ENCODE results near the gene KIF2A.

The KIF2A gene

DNA sequence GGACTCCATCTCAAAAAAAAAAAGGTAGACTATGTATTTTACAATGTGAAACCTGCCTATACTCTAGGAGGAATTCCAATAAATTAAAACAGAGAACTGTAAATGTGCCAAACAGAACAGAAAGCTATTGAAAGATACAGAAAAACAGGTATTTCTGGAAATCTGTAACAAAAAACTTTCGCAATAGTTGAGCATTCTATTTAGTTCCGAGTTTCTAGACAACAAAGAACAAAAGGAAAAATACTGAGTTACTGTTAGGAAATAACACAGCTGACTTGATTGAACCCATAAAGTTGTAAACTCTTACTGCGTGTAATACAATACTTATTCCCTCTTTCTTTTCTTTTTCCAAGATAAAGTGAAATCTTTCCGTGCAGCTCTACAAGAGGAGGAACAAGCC is 79.1 kb downstream of the KIF2A start:
- no peak for DNase-seq (ENCODE audit: low spot score)

DNA sequence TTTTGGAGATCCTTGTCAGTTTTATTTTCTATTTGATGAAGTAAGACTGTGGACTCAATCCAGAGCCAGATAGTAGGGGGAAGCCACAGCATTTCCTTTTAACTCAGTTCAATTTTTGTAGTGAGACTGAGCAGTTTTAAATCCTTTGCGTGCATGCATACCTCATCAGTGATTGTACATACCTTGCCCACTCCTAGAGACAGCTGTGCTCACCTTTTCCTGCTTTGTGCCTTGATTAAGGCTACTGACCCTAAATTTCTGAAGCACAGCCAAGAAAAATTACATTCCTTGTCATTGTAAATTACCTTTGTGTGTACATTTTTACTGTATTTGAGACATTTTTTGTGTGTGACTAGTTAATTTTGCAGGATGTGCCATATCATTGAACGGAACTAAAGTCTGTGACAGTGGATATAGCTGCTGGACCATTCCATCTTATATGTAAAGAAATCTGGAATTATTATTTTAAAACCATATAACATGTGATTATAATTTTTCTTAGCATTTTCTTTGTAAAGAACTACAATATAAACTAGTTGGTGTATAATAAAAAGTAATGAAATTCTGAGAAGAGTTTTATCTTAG is 79.9 kb downstream of the KIF2A start:
- DNase-seq (ENCODE audit: low spot score): no peak

DNA sequence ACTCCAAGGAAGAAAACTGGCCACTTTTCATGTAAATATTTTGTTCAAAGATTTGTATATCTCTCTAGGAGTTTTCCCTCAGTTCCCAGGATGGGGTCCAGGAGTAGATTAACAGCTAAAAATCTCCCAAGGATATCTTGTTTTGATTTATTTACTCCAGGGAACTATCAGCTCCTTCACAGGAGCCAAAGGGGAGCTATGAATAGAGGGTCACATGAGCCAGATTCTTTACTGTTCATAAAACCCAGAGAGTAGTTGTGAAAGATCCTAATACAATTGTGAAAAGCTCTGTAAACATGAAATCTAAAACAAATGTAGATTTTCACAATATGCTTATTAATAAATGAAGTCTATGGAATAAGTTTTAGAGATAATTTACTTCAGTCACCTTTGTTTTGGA is 80.8 kb downstream of the KIF2A start:
- no peak for DNase-seq (ENCODE audit: low spot score)

GRCh38 chr5:62395210-62395950 is 89.4 kb downstream of the KIF2A start:
- DNase-seq (ENCODE audit: low spot score): no peak

DNA sequence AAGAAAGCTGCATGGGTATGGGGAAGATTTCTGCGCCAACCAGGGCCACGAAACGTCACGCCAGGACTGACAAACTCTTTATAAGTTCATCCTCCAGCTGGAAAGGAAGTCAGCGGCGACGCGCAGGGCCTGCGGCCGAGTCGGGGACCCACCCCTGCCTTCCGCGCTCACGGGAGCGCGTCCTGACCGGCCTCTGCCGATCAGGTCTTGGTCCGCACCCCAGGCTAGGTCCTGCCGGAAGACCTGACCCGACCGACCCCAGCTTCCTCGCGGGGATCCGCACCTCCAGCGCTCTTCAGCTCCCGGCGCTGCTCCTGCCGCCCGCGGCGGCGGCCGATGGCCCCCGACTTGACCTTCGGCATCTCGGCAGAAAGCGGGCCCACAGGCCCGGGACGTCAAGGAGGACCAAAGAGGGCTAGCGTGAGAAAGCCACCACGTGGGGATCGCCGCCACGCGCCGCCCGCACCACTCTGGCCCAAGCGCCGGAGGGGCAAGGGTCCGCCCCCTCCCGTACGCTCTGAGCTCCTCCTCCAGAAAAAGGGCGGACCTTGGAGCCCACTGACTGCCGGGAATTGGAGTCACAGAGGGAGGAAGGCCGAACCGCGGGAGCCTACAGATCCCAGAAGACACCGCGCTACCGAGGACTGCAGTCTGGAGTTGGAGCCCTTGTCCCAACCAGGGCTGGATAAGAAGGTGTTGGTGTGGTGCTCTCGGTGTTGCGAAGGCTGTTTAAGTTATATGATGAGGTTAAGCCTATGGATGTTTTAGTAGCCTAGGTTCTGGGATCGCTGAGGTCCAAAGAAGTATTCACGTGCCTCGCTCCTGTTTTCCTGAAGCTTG is 97.6 kb downstream of the KIF2A start, which contains the start of gene DIMT1:
Gene DIMT1 (minus strand): TSS at position 495 of the 840 bp plus-strand sequence. CDS start 133 bp downstream, at position 362.
- DNase-seq (ENCODE audit: low spot score): peak; percentile 99

GRCh38 chr5:62412549-62413329 is 106.7 kb downstream of the KIF2A start, which contains the start of gene IPO11:
Gene IPO11 (plus strand): TSS chr5:62412763. CDS start chr5:62437280, 24,517 bp downstream.
- DNase-seq (ENCODE audit: low spot score): peak; percentile 100

DNA sequence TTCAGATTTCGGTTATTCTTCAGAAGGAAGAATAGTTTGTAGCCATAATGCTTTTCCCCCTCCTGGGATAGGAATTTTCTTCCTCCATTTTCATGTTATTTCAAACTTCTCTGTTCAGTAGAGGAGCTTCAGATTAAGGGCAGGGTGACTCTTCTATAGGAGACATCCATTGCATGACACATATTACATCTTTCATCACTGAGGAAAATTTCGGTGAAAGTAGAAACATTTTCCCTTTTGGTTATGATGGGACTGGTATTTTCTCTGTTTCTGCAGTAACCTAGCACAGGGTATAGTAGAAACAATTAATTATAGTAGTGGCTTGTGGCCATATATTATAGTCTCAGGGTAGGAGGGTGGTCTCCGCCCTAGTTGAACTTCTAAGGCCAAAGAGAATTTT is 107.7 kb downstream of the KIF2A start:
- DNase-seq (ENCODE audit: low spot score): no peak

DNA sequence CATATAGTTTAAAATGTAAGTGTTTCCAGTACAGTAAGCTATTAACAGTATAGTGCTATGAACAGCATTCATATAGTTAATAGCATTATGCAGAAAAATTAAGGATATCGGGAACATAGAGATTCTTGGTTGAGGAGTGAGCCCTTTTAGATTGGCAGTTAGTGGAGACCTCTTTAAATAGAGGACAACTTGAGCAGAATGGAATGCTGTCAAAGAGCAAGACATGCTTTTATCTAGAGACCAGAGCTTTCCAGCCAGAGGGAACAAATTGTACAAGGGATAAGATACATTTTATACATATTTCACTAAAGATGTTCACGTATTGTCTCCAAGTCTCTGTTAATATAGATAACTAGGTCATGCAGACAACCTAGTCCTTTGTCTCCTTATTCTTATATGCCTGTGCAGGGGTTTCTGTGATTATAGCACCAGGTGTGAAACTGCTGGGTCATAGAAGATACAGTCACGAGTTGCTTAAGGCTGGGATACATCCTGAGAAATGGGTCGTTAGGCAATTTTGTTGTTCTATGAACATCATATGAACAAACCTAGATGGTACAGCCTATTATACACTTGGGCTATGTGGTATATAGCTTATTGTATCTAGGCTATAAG is 112.6 kb downstream of the KIF2A start:
- no peak for DNase-seq (ENCODE audit: low spot score)

GRCh38 chr5:62419609-62420008 is 113.6 kb downstream of the KIF2A start:
- DNase-seq (ENCODE audit: low spot score): no peak

DNA sequence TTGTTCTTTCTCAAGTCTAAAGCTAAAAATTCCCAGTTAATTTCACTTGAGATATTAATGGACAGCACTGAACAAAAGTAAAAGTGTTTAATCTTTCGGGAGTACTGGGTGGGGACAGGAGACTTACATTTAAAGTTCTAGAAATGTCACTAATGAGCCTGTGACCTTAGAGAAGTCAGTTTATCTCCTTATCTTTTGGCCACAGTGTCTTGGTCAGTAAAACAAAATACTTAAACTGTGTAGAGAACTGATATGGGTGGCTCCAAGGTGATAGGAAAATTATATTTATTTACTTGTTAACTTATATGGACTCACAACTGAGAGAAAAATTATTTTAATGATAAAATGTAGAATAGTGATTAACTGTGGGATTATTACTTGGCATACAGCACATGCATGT is 115.4 kb downstream of the KIF2A start:
- no peak for DNase-seq (ENCODE audit: low spot score)

GRCh38 chr5:62424763-62425162 is 118.8 kb downstream of the KIF2A start:
- DNase-seq (ENCODE audit: low spot score): no peak

DNA sequence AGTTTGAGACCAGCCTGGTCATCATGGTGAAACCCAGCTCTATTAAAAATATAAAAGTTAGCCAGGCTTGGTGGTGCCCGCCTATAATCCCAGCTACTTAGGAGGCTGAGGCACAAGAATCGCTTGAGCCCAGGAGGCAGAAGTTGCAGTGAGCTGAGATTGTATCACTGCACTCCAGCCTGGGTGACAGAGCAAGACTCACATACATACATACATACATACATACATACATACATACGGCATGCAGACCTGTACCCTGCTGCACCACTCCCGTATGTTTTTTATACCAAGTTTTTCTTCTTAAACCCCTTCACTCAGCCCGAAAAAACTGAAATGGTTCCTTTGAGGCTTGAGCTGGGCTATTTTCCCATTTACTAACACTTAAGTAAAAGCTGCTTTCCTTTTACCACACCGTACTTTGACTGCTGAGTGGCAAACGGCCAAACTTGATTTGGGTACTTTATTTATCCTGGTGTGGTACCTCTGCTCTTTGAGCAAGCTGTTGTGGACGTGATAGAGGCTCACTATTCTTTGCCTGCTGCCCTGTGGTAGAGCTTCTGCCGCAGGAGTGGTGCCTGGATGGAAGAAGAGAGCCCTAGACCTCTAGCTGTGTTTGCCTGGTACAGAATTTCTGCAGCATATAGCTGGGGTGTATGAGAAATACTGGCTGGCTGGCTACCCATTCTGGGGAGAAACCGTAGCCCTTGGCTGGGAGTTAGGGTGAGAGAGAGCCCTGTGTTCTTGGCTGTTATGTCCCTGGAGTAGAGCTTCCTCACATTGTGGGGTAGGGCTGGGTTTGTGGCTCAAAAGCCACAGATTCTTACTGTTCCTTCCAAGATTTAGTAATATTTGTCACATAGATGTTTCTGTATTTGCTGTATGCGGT is 126.0 kb downstream of the KIF2A start:
- DNase-seq (ENCODE audit: low spot score): no peak

GRCh38 chr5:62432621-62433064 is 126.6 kb downstream of the KIF2A start:
- no peak for DNase-seq (ENCODE audit: low spot score)

All from NAMALWA (cell line).